ENCODE data around the gene RNF150.

GRCh38 chr4:141020801-141021261, 112.4 kb downstream of the RNF150 start:
- no peak for TF ChIP-seq POLR2A (IDR thresholded peaks at IDR 0.05)
- TF ChIP-seq CTCF (IDR thresholded peaks at IDR 0.05), result no peak

All from thyroid gland (tissue), 4 donors.